GM23338 (cell line): ENCODE measurements around the gene SOD2.
A peak's percentile ranks its signal among the peaks of the same experiment; 100 is the strongest.

Source experiments
- EZH2 ChIP-seq: fragments of 200-600 bp; sonication (generic); IDR thresholded peaks from one replicate; pipeline ENCODE4 v1.8.0; 2017; ENCODE audit warnings: antibody characterized with exemption, mild to moderate bottlenecking, low read depth; ENCODE audit not compliant: unreplicated experiment
- POLR2AphosphoS5 ChIP-seq: IDR thresholded peaks from 2 replicates; pipeline ENCODE4 v1.6.1; 2016; ENCODE audit warnings: antibody characterized with exemption, low read depth
- REST ChIP-seq: IDR thresholded peaks from one replicate; pipeline ENCODE4 v1.6.1; 2018; ENCODE audit warnings: antibody characterized with exemption; ENCODE audit not compliant: unreplicated experiment
- ZNF462 ChIP-seq: fragments of 250-450 bp; sonication (Bioruptor Pico); IDR thresholded peaks from 2 replicates; pipeline ENCODE4 v1.5.0; 2020; ENCODE audit warnings: mild to moderate bottlenecking, moderate library complexity
- TF ChIP-seq, protein P1 (sequence below), 2 experiments: fragments of 200-600 bp in 1 of 2; sonication (generic) in 1 of 2; conservative IDR thresholded peaks; 2 replicates each; pipeline versions ENCODE4 v1.5.1 to v1.6.1; 2016 to 2017; ENCODE audit warnings: antibody characterized with exemption in 2 of 2, low read depth in 2 of 2, mild to moderate bottlenecking in 2 of 2, moderate library complexity in 1 of 2

DNA sequence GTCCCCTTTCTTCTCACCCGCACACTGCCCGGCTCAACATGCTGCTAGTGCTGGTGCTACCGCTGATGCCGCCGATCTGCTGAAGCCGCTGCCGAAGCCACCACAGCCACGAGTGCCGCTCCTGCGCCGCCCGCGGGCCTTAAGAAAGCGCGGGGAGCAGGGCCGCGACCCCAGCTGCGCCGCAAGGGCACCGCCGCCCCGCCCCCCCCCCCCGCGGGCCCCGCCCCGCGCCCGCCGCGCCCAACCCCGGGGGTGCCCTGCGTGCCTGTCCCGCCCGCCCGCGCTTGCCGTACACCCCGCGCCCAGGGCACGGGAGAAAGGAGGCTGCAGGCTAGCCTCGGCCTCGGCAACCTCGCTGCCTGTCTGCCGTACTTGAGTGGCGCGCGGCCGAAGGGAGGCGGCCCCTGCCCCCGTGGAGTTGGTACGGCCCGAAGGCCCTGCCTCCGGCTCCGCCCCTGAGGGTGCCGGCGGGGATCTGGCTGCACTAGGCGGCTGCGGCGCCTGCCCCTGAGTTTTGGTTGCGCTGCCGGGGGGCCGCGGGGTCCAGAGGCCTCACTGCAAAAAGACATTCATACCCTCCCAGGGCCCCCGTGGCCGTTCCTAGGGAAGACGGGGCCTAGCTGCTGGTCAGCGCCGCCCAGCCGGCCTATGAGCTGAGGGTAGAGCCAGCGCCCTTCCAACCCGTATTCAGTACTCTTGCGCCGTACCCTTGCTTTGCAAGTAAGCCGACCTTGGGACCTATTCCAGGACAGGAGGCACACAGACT is at the start of gene SOD2:
- no peak for TF ChIP-seq EZH2
- TF ChIP-seq, protein P1, sequence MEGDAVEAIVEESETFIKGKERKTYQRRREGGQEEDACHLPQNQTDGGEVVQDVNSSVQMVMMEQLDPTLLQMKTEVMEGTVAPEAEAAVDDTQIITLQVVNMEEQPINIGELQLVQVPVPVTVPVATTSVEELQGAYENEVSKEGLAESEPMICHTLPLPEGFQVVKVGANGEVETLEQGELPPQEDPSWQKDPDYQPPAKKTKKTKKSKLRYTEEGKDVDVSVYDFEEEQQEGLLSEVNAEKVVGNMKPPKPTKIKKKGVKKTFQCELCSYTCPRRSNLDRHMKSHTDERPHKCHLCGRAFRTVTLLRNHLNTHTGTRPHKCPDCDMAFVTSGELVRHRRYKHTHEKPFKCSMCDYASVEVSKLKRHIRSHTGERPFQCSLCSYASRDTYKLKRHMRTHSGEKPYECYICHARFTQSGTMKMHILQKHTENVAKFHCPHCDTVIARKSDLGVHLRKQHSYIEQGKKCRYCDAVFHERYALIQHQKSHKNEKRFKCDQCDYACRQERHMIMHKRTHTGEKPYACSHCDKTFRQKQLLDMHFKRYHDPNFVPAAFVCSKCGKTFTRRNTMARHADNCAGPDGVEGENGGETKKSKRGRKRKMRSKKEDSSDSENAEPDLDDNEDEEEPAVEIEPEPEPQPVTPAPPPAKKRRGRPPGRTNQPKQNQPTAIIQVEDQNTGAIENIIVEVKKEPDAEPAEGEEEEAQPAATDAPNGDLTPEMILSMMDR (conservative IDR thresholded peaks at IDR 0.05; ENCODE audit: low read depth in 2 of 2), result no peak
- no peak for TF ChIP-seq ZNF462
- TF ChIP-seq REST, result peak; percentile 13
- peak; percentile 87 for TF ChIP-seq POLR2AphosphoS5
